Right hindlimb (tissue), 1 donor: ENCODE measurements around the gene RNU6-9.

Source experiments
- DNase-seq: peaks from one replicate; pipeline ENCODE4 v3.0.0-alpha.2; 2018

Gene RNU6-9

GRCh38 chr19:919199-920050 lies 26.1 kb downstream of the RNU6-9 start:
- DNase-seq = no peak

DNA sequence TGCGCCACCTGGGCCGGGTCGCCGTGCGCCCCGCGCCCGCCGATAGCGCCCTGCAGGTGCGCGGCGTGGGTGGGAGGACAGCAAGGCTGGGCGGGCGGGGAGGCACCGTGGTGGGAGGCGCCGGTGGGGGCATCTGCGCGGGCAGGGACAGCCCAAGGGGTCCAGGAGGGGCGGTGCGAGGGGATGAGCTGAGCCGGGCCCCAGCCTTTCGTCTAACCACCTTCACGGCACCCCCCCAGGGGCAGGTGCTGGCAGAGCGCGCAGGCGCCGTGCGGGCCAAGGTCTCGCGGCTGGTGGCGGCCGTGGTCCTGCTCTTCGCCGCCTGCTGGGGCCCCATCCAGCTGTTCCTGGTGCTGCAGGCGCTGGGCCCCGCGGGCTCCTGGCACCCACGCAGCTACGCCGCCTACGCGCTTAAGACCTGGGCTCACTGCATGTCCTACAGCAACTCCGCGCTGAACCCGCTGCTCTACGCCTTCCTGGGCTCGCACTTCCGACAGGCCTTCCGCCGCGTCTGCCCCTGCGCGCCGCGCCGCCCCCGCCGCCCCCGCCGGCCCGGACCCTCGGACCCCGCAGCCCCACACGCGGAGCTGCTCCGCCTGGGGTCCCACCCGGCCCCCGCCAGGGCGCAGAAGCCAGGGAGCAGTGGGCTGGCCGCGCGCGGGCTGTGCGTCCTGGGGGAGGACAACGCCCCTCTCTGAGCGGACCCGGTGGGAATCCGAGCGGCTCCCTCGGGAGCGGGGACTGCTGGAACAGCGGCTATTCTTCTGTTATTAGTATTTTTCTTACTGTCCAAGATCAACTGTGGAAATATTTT lies 27.0 kb downstream of the RNU6-9 start:
- DNase-seq = no peak

- no peak for DNase-seq
Observed at GRCh38 chr19:924553-925086, 31.3 kb downstream of the RNU6-9 start.

DNA sequence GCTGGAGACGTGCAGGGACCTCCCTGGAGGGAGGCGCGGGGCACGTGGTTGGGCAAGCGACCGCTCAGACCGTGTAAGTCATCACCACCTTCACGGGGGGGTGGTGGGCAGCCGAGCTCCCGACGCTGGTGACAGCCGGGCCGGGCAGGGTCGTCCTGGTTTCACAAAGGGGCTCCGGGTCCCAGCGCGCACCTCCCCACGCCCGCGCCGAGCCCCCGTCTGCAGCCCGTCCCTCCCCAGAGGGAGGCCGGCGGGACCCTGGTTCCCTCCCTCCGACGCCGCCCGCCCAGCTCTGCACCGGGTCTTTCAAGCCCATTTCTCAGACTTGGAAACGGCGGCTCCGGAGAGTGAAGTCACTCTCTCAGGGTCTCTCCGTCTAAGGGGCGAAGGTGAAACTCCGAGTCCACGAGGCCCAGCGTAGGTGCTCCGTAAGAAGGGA lies 31.8 kb downstream of the RNU6-9 start:
- DNase-seq = no peak

GRCh38 chr19:925526-926322 lies 32.4 kb downstream of the RNU6-9 start, which contains the start of gene ARID3A:
Gene ARID3A, plus strand, starts transcription at chr19:926035. Its CDS starts 3,494 bp downstream, at chr19:929529.
- DNase-seq = peak; percentile 87

DNA sequence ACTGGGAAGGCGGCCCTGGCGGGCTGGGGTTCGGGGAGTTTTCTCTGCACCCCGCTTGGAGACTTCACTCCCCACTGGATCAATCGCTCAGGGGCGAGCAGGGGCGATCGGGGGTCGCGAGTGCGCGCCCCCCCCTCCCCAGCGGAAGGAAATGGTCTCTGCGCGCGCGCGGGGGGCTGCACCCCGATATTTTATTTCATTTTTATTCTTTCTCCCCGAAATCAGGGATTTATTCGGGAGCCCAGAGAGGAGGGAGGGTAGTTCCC lies 33.0 kb downstream of the RNU6-9 start:
- no peak for DNase-seq

GRCh38 chr19:926589-927350 lies 33.5 kb downstream of the RNU6-9 start:
- DNase-seq = no peak

DNA sequence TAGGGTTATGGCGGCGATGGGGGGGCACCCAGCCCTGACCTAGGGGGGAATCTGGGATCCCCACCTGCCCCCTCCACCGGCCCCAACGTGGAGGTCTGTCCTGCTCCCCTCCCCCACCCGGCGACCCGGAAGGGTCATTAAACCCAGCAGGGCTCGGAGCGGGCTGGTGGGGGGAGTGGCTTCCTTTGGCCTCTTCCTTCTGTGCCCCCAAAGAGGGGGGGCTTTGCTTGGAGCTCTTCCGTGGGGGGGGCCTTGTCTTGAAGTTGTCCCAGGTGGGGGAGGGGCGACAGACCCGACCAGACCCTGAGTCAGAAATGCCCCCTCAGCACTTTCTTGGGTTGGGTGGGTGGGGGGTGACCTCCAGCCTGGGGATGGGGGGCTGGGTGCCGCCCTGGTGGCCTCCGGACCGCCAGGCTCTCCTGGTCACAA lies 34.1 kb downstream of the RNU6-9 start:
- DNase-seq = no peak

DNA sequence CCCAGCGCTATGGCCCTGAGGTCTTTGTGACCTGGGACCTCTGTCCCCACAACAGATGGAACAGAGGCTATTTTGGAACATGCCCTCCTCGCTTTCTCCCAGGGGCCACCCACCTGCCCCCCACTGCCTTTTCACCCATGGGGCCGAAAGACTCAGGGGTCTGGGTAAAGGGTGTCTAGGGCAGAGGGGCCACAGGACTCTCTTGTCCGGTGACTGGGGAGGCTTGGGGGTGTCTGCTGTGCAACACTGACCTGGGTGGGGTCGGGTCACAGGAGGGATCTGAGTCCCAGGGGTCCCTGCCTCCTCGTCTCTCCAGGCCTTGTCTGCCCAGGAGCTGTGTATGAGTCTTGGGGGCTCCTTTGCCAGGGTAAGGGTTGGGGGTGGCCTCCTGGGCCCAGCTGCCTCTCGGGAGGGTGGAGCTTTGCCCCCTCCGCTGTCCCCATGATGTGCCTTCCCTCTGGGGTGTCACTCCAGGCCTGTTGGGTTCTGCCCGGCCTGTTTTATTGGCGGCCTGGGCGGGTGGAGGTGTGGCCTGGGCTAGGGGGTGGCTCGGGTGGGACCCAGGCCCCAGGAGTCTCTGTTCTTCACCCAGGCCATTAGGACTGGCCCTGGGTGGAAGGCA lies 34.6 kb downstream of the RNU6-9 start:
- DNase-seq = no peak

DNA sequence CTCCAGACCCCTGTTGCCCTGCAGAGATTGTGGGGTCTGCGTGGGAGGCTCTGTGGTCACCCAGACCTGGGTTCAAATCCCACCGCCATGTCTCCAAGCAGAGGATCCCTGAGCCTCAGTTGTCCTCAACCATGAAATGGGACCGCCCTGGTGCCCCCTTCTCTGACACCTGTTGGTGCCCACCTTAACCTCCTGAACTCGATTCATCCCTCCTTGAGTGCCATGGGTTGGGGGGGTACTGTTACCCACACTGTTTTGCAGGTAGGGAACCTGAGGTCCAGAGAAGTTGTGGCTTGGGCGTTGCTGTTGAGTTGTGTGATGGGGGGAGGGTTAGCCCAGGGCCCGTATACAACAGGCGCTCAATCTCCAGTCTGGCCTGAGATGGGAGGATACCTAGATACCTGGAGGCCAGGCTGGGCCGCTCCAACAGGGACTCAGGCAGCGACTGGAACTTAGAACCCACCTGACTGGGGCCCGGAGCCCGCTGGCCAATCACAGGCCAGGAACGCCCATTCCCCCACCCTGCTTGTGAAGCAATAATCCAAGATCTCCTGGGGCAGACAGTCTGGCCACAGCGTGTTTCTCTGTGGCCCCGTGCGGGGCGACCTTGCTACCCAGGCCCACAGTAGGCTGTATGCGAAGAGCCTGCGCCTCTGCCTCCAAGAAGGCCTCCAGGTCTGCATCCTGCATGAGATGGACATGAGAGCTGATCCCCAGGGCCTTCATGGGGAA lies 35.4 kb downstream of the RNU6-9 start:
- DNase-seq = no peak

- no peak for DNase-seq
Observed at GRCh38 chr19:929203-929890, 36.1 kb downstream of the RNU6-9 start.

- no peak for DNase-seq
Observed at GRCh38 chr19:929891-930258, 36.6 kb downstream of the RNU6-9 start.

- DNase-seq = no peak
Observed at GRCh38 chr19:931860-932647, 38.8 kb downstream of the RNU6-9 start.

DNA sequence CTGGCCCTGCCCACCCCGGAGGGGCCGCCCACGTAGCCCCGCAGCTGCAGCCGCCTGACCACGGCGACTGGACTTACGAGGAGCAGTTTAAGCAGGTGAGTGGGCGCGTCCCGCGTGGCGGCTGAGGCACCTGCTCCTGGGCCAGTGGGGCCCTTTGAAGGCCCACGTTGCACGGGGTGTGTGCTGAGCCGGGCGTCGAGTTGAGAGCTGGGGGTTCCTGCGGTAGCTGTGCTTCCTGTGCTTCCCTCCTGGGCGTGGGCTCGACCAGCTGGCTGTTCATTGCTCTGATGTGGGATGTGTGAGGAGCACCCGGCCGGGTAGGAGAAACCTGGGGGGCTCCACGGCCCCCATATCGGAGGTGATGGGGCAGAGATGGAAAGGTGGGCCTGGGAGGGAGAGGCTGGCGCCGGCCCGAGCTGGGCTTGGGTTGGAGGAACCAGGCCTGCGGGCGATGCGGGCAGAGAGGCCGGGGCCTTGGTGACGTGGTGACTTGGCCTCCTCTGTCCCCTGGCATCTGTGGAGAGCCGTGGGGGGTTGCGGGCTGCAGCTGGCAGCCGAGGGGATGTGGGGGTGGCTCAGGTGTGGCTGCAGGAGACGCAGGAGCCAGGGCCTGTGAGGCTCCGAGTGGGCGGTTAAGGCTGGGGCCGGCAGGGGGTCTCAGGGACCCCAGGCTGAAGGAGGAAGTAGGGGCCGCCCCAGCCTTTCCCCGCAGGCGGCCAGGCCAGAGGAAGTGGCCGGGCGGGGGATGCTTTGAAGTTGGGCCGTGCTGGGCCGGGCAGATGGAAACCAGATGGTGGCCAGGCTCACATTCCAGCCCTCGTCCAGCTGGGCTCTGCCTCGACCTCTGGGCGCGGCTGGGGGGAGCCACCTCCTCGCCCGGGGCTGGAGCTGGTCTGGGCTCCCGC lies 39.6 kb downstream of the RNU6-9 start:
- DNase-seq = peak; percentile 88

GRCh38 chr19:933553-933882 lies 40.2 kb downstream of the RNU6-9 start:
- DNase-seq = no peak

DNA sequence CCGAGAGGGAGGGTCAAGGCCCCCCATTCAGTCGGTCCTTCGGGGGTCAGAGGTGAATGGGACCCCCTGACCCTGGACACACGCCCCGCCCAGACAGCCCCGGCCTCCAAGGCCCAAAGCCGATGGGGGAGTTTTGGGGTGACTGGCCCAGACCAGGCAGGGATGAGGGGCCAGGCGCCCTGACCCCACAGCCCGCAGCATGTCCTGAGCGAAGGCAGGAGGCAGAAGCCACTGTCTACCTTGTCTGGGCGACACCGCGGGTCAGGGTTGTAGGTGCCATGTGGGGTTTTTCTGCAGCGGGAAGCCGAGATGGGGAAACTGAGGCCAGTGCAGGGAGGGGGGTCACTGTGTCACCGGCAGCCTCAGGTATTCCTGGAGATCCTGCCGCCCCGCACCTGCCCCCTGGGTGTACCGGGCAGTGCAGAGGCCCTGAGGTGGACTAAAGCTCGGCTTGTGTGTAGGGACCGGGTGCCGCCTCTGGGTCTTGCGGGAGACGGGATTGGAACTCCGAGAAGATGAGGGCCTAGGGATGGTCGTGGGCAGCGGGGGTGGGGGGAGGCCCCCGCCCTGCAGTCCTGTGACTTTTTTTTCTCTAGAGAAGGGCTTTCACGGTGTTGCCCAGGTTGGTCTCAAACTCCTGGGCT lies 41.0 kb downstream of the RNU6-9 start:
- peak; percentile 32 for DNase-seq

- DNase-seq = peak; percentile 92
Observed at GRCh38 chr19:934865-935479, 41.7 kb downstream of the RNU6-9 start.

DNA sequence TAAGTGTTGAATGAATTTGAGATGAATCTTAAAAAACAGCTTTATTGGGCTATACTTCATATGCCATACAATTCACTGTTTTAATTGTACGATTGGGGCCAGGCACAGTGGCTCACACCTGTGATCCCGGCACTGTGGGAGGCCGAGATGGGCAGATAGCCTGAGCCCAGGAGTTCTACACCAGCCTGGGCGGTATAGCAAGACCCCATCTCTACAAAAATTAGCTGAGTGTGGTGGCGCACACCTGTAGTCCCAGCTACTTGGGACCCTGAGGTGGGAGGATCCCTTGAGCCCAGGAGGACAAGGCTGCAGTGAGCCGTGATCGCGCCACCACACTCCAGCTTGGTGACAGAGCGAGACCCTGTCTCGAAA lies 42.9 kb downstream of the RNU6-9 start:
- no peak for DNase-seq
